ENCODE measurements around the gene ARGLU1. TPM values are rescaled to one million over a fixed set of nuclear protein-coding genes. Genes with fewer than 3 reads are reported as not detected.

ARGLU1 gene
- total RNA-seq, 1 donor: 42.0 TPM

DNA sequence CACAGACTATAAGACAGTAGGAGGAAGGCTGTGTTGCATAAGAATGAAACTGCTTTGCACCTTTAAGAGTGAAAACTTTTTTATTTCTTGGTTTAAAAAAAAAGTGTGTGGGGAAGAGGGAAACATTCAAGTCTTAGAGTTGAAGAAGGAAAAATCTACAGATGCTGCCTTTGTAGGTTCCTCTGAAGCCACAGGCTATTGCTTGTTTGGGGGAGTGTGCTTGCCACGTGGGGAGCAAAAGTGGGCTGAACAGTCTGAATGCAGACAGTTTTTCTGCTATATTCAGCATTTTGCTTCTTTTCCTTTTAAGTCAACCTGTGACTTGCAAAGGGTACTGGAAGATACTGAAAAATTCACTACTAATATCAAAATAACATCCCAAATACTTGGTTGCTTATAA lies 69.4 kb downstream of the ARGLU1 start:
- Histone ChIP-seq H3K9me3 (ENCODE audit: low read depth, low read length) (no peaks in the 10 kb centered on the region), H3K4me1 (ENCODE audit: insufficient read depth, low read length) (peaks cover 11% of the 10 kb centered on the region), H4K20me1 (ENCODE audit: insufficient read depth, low read length) (no peaks in the 10 kb centered on the region), H3K27ac (ENCODE audit: low read depth, low read length) (no peak overlapping the region), H3K79me2 (ENCODE audit: insufficient read depth, low read length) (peaks cover 36% of the 10 kb centered on the region), H3K4me3 (ENCODE audit: insufficient read depth, low read length) (no peak overlapping the region), H3K4me2 (ENCODE audit: insufficient read depth, low read length) (no peak overlapping the region), H3K27me3 (ENCODE audit: insufficient read depth, low read length) (no peaks in the 10 kb centered on the region), H2AFZ (ENCODE audit: low read length) (no peak overlapping the region), H3K36me3 (ENCODE audit: insufficient read depth, low read length) (peaks cover 13% of the 10 kb centered on the region)
- TF ChIP-seq CTCF (IDR thresholded peaks at IDR 0.05; ENCODE audit: extremely low read depth, low read depth, low read length): no peak
- no peak for DNase-seq (ENCODE audit: insufficient read length, low spot score, missing footprints)

DNA sequence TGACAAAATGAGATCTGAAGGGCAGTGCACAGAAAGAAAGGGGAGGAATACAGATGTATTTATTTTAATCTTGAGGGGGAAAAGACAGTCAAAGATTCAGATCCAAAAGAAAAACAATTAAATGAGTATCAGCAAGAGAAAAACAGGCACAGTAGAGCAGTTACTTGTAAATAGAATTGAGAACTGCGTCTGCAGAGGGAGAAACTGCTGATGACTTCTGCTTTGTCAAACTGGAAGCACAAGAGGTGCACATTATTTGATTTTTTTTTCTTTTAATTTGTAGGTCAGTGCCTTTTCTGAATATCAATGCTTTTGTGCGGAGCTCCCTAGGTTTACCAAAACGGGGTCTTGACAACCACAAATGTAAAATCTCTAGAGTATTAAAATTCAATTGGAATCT lies 69.8 kb downstream of the ARGLU1 start:
- H3K27me3 ChIP-seq (ENCODE audit: insufficient read depth, low read length): no peaks in the 10 kb centered on the region
- no peak overlapping the region for H2AFZ ChIP-seq (ENCODE audit: low read length)
- no peak for DNase-seq (ENCODE audit: insufficient read length, low spot score, missing footprints)
- peaks cover 17% of the 10 kb centered on the region for H3K36me3 ChIP-seq (ENCODE audit: insufficient read depth, low read length)
- H3K27ac ChIP-seq (ENCODE audit: low read depth, low read length): no peak overlapping the region
- TF ChIP-seq CTCF (IDR thresholded peaks at IDR 0.05; ENCODE audit: extremely low read depth, low read depth, low read length): no peak
- no peak overlapping the region for H3K4me3 ChIP-seq (ENCODE audit: insufficient read depth, low read length)
- H4K20me1 ChIP-seq (ENCODE audit: insufficient read depth, low read length): no peaks in the 10 kb centered on the region
- peaks cover 7% of the 10 kb centered on the region for H3K4me1 ChIP-seq (ENCODE audit: insufficient read depth, low read length)
- H3K79me2 ChIP-seq (ENCODE audit: insufficient read depth, low read length): peaks cover 32% of the 10 kb centered on the region
- H3K9me3 ChIP-seq (ENCODE audit: low read depth, low read length): no peaks in the 10 kb centered on the region
- no peak overlapping the region for H3K4me2 ChIP-seq (ENCODE audit: insufficient read depth, low read length)

DNA sequence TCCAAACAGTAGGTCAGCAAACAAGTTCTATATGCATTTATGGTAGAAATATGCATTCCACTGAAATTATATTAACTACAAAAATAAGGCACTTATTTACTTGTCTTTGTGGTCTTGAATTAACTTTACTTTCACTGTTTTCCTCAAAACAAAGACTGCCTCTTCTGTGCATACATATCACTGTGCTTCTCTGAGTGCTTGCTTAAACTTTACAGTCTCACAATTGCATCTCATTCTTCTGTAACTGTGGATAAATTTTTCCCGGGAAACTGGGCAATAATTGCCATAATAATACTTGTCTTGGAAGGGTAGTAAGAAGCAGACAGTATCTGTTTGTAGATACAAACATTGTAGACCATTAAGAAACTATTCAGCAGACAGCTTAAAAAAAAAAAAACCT lies 70.9 kb downstream of the ARGLU1 start:
- no peak for TF ChIP-seq CTCF (IDR thresholded peaks at IDR 0.05; ENCODE audit: extremely low read depth, low read depth, low read length)
- Histone ChIP-seq H2AFZ (ENCODE audit: low read length) (no peak overlapping the region), H3K4me2 (ENCODE audit: insufficient read depth, low read length) (no peak overlapping the region), H3K9me3 (ENCODE audit: low read depth, low read length) (no peaks in the 10 kb centered on the region), H3K79me2 (ENCODE audit: insufficient read depth, low read length) (peaks cover 24% of the 10 kb centered on the region), H3K36me3 (ENCODE audit: insufficient read depth, low read length) (peaks cover 28% of the 10 kb centered on the region), H3K4me3 (ENCODE audit: insufficient read depth, low read length) (no peak overlapping the region), H3K27me3 (ENCODE audit: insufficient read depth, low read length) (no peaks in the 10 kb centered on the region), H3K27ac (ENCODE audit: low read depth, low read length) (no peak overlapping the region), H3K4me1 (ENCODE audit: insufficient read depth, low read length) (peaks cover 6% of the 10 kb centered on the region), H4K20me1 (ENCODE audit: insufficient read depth, low read length) (no peaks in the 10 kb centered on the region)
- DNase-seq (ENCODE audit: insufficient read length, low spot score, missing footprints): no peak

DNA sequence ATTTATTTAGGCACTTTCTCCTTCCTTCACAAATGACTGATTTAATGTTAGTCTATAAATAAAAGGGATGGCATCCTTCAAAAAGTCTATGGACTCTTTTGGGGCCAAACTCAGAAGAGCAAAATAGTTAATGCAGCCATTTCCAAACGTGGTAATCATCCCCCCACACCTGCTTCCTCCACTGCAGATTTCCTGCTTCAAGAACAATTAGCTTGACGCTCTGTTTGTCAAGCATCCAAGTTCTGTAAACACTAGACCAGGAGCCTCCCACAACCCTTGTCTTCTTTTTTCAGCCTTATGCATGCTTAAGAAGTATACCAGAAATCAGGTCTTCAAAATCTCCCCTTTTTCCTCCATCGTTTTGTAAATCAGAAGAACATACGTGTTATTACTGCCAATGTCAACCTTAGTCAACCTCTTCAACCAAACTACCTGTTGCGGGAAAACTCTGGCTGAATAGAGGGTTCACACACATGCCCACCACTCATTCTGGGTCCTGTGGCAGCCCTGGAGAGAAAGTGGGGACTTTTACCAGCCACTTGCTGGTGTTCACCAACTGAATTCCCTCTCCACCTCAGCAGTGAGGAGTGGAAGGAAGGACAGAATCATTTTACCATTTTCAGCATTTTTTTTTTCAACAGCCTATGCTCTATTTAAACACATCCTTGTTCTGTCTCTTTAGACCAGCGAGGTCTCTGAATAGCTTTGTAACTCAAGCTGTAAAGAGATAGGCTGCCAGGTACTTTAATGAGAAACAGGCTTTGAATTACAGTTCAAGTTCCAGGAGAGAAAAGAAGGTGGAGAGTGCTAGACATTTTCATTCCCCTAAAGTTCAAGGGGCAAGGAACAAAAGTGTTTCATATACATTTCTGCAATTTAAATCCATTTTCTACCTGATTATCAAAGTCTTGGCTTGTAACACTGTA lies 71.6 kb downstream of the ARGLU1 start:
- DNase-seq (ENCODE audit: insufficient read length, low spot score, missing footprints): no peak
- H3K79me2 ChIP-seq (ENCODE audit: insufficient read depth, low read length): peaks cover 20% of the 10 kb centered on the region
- no peak overlapping the region for H3K4me2 ChIP-seq (ENCODE audit: insufficient read depth, low read length)
- no peak overlapping the region for H3K27ac ChIP-seq (ENCODE audit: low read depth, low read length)
- H2AFZ ChIP-seq (ENCODE audit: low read length): no peak overlapping the region
- H4K20me1 ChIP-seq (ENCODE audit: insufficient read depth, low read length): no peaks in the 10 kb centered on the region
- no peaks in the 10 kb centered on the region for H3K27me3 ChIP-seq (ENCODE audit: insufficient read depth, low read length)
- peaks cover 34% of the 10 kb centered on the region for H3K36me3 ChIP-seq (ENCODE audit: insufficient read depth, low read length)
- H3K4me1 ChIP-seq (ENCODE audit: insufficient read depth, low read length): peaks cover 6% of the 10 kb centered on the region
- no peak overlapping the region for H3K4me3 ChIP-seq (ENCODE audit: insufficient read depth, low read length)
- H3K9me3 ChIP-seq (ENCODE audit: low read depth, low read length): no peaks in the 10 kb centered on the region
- no peak for TF ChIP-seq CTCF (IDR thresholded peaks at IDR 0.05; ENCODE audit: extremely low read depth, low read depth, low read length)
